NT2/D1 (cell line): Measurements from ENCODE around the gene STK38.

Source experiments
- DNase-seq: peaks from one replicate; pipeline ENCODE4 v3.0.0-alpha.2; 2011; ENCODE audit warnings: low read depth, low spot score
- H3K27me3 ChIP-seq: 2 replicates; pipeline ENCODE4 v1.6.0; 2011; ENCODE audit warnings: mild to moderate bottlenecking; ENCODE audit not compliant: insufficient read length, insufficient read depth
- H3K36me3 ChIP-seq: 2 replicates; pipeline ENCODE4 v1.6.1; 2011; ENCODE audit warnings: mild to moderate bottlenecking, low read length, mixed read lengths; ENCODE audit not compliant: insufficient read depth, insufficient read length
- H3K4me1 ChIP-seq: 2 replicates; pipeline ENCODE4 v1.5.1; 2011; ENCODE audit not compliant: insufficient read depth, insufficient read length
- H3K4me3 ChIP-seq: 2 replicates; pipeline ENCODE4 v1.5.1; 2011; ENCODE audit warnings: low read depth; ENCODE audit not compliant: insufficient read length
- H3K9ac ChIP-seq: 2 replicates; pipeline ENCODE4 v1.6.0; 2011; ENCODE audit warnings: low read depth; ENCODE audit not compliant: insufficient read length
- H3K9me3 ChIP-seq: 2 replicates; pipeline ENCODE4 v1.5.1; 2011; ENCODE audit warnings: mild to moderate bottlenecking, low read length; ENCODE audit not compliant: insufficient read depth
- SUZ12 ChIP-seq: IDR thresholded peaks from 2 replicates; pipeline ENCODE4 v1.6.1; 2011; ENCODE audit not compliant: insufficient read length, insufficient read depth; ENCODE audit errors: extremely low read depth
- YY1 ChIP-seq: IDR thresholded peaks from 2 replicates; pipeline ENCODE4 v1.6.1; 2011; ENCODE audit not compliant: insufficient read length, insufficient read depth
- ZNF274 ChIP-seq: IDR thresholded peaks from 2 replicates; pipeline ENCODE4 v1.6.1; 2011; ENCODE audit warnings: mild to moderate bottlenecking, low read depth, low read length

The STK38 gene

DNA sequence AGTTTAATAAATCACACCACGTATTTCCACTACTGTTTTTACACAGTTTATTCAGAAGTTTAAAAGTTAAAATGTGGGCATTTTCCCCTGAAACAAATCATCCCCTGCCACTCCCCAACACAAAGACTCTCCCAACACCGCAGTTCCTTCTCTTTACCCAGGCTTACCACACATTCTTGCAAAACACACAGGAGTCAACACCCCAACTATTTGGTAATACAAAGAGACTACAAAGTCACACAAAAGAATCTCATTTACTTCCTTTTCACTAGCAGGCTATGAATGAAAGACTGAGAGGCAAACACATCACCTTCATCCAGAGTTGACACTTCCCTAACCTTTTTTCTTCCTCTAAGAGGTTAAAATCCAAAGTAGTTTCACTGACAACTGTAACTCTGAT is 53.4 kb downstream of the STK38 start:
- no peaks in the 10 kb centered on the region for H3K27me3 ChIP-seq
- DNase-seq = no peak
- no peak overlapping the region for H3K4me3 ChIP-seq
- H3K4me1 ChIP-seq = peaks cover 2% of the 10 kb centered on the region
- no peaks in the 10 kb centered on the region for H3K9me3 ChIP-seq
- peaks cover 55% of the 10 kb centered on the region for H3K36me3 ChIP-seq
- no peak overlapping the region for H3K9ac ChIP-seq
- TF ChIP-seq YY1 (no peak), SUZ12 (no peak), ZNF274 (no peak)

DNA sequence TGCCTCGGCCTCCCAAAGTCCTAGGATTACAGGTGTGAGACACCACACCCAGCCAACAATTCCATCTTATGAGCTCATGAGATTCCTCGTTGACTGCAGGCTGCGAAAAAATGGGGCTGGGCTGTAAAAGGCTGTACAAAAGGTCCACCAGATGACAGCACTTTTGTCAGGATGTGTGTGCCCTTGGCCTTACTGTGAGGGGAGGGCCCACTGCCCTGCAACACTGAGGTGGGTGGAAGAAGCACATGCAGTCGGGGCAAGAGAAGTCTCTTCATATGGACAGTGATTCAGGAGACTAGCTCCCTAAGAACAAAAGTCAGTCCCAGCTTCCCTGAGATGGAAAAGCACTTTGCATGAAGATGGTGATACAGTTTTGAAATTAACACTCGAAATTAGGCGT is 54.0 kb downstream of the STK38 start:
- H3K9ac ChIP-seq = no peak overlapping the region
- no peak for DNase-seq
- H3K27me3 ChIP-seq = no peaks in the 10 kb centered on the region
- no peak overlapping the region for H3K4me3 ChIP-seq
- TF ChIP-seq ZNF274 (no peak), YY1 (no peak), SUZ12 (no peak)
- H3K36me3 ChIP-seq = peaks cover 51% of the 10 kb centered on the region
- peaks cover 2% of the 10 kb centered on the region for H3K4me1 ChIP-seq
- H3K9me3 ChIP-seq = no peaks in the 10 kb centered on the region

DNA sequence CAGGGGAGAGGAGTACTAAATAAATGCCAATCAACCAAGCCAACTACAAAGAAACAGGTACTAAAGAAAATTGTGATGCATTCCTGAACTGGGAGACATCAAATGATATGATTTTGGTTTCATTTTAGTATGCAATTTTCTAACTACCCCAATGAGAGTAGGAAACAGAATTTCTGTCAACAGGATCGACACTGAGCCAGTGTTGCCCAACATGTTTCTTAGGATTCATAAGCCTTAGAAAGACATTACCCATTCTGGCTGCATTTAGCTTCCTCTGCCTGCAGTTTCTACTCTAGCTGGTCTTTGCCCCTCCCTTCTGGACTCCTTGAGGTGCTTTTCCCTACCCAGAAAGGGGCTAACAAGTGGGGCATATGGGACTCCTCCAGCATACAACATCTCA is 54.7 kb downstream of the STK38 start:
- no peak overlapping the region for H3K4me3 ChIP-seq
- TF ChIP-seq ZNF274 (no peak), YY1 (no peak)
- H3K4me1 ChIP-seq = peaks cover 2% of the 10 kb centered on the region
- H3K9ac ChIP-seq = no peak overlapping the region
- H3K36me3 ChIP-seq = peaks cover 54% of the 10 kb centered on the region
- H3K9me3 ChIP-seq = no peaks in the 10 kb centered on the region
- H3K27me3 ChIP-seq = no peaks in the 10 kb centered on the region
- no peak for DNase-seq

- H3K4me3 ChIP-seq = no peak overlapping the region
- H3K9ac ChIP-seq = no peak overlapping the region
- TF ChIP-seq SUZ12 (no peak), ZNF274 (no peak), YY1 (no peak)
- no peaks in the 10 kb centered on the region for H3K27me3 ChIP-seq
- no peak for DNase-seq
- peaks cover 55% of the 10 kb centered on the region for H3K36me3 ChIP-seq
- peaks cover 2% of the 10 kb centered on the region for H3K4me1 ChIP-seq
- H3K9me3 ChIP-seq = no peaks in the 10 kb centered on the region
Observed at GRCh38 chr6:36492092-36492491, 55.2 kb downstream of the STK38 start.

- Histone ChIP-seq H3K4me1 (peaks cover 2% of the 10 kb centered on the region), H3K9me3 (no peaks in the 10 kb centered on the region), H3K4me3 (no peak overlapping the region), H3K36me3 (peaks cover 55% of the 10 kb centered on the region), H3K9ac (no peak overlapping the region), H3K27me3 (no peaks in the 10 kb centered on the region)
- TF ChIP-seq YY1 (no peak), SUZ12 (no peak), ZNF274 (no peak)
- DNase-seq = peak; percentile 15
Observed at GRCh38 chr6:36491378-36491965, 55.8 kb downstream of the STK38 start.

DNA sequence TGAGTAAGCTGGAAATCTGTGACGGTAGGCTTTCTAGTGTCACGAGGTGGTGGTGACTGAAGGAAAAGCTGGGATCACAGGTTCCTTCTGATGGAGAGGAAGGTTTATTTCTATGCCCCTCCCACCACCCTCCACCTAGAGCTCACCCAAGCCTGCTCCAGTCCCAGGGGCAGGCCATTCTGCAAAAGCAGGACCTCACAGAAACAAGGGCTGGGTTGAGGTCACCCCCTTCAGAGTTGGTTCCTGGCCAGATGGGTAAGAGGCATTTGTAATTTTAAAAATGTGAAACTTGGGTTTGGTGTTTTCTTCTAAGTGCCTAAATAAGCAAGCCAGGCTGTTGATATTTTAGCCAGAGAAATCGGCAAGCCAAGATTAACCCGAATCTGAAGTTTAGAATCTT is 57.9 kb downstream of the STK38 start:
- Histone ChIP-seq H3K4me1 (peaks cover 2% of the 10 kb centered on the region), H3K4me3 (no peak overlapping the region), H3K36me3 (peaks cover 56% of the 10 kb centered on the region), H3K9ac (no peak overlapping the region), H3K9me3 (no peaks in the 10 kb centered on the region), H3K27me3 (no peaks in the 10 kb centered on the region)
- no peak for DNase-seq
- TF ChIP-seq YY1 = no peak
- TF ChIP-seq SUZ12 = no peak
- TF ChIP-seq ZNF274 = no peak

- peaks cover 1% of the 10 kb centered on the region for H3K4me1 ChIP-seq
- TF ChIP-seq ZNF274 = no peak
- TF ChIP-seq SUZ12 = no peak
- no peak for TF ChIP-seq YY1
- no peaks in the 10 kb centered on the region for H3K9me3 ChIP-seq
- peaks cover 56% of the 10 kb centered on the region for H3K36me3 ChIP-seq
- no peak overlapping the region for H3K4me3 ChIP-seq
- DNase-seq = no peak
- no peaks in the 10 kb centered on the region for H3K27me3 ChIP-seq
- no peak overlapping the region for H3K9ac ChIP-seq
Observed at GRCh38 chr6:36488221-36488620, 59.1 kb downstream of the STK38 start.
